ENCODE measurements around the gene SPATA2.
"Not testable (repeated sequence)": the region's sequence is repeated elsewhere in the genome, so short reads cannot be mapped to it uniquely, and the experiment has no call there.

Gene SPATA2

GRCh38 chr20:49915380-49916145 is at the start of gene SPATA2:
Gene SPATA2 (minus strand): TSS chr20:49915529. CDS start chr20:49908490, 7,039 bp downstream.
- DNase-seq = peak; percentile 91 to 94

DNA sequence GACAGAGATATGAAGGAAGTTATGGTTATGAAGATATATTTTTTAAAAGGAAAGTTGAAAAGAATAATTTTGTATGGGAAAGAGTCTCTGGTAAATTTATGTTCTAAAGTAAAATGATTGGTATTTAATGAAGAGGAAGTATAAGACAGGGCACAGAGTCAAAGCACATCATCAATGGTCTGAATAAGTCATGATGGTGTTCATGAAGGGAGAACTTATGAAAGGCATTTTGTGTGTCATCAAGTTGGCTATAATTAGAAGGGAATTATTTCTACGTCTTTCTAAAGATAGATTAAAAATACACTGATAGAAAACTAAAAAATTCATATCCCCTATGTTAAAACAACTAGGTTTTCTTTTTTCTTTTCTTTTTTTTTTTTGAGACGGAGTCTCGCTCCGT is 46.1 kb upstream of the SPATA2 start:
- no peak for DNase-seq

DNA sequence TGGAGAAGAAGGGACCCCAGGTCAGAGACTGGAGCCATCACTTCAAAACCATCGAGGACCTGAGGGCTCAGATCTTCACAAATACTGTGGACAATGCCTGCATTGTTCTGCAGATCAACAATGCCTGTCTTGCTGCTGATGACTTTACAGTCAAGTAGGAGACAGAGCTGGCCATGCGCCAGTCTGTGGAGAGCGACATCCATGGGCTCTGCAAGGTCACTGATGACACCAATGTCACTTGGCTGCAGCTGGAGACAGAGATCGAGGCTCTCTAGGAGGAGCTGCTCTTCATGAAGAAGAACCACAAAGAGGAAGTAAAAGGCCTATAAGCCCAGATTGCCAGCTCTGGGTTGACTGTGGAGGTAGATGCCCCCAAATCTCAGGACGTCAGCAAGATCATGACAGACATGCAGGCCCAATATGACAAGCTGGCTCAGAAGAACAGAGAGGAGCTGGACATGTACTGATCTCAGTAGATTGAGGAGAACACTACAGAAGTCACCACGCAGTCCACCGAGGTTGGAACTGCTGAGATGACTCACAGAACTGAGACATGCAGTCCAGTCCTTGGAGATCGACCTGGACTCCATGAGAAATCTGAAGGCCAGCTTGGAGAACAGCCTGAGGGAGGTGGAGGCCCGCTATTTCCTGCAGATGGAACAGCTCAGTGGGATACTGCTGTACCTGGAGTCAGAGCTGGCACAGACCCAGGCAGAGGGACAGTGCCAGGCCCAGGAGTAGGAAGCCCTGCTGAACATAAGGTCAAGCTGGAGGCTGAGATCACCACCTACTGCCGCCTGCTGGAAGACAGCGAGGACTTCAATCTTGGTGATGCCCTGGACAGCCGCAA is 42.0 kb upstream of the SPATA2 start:
- not testable (repeated sequence) for DNase-seq

- no peak for DNase-seq
Observed at GRCh38 chr20:49956689-49957088, 41.4 kb upstream of the SPATA2 start.

GRCh38 chr20:49955830-49956396 is 40.6 kb upstream of the SPATA2 start:
- DNase-seq = not testable (repeated sequence)

DNA sequence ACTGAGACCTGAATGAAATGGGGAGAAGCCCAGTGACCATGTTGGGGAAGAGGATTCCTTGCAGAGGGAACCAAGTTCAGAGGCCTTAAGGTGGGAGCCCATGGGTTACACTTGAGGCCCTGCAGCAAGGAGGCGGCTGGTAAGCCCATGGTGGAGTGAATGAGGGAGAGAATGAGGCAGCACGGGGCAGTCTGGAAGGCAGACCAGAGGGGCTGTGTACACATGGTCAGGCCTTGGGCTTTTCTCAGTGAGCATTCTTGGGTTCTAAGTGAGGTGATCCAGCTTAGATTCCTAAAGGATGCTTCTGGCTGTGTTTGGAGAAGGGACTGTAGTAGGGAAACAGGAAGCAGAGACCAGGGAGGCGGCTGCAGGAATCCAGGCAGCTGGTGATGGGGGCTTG is 39.8 kb upstream of the SPATA2 start:
- DNase-seq = no peak

DNA sequence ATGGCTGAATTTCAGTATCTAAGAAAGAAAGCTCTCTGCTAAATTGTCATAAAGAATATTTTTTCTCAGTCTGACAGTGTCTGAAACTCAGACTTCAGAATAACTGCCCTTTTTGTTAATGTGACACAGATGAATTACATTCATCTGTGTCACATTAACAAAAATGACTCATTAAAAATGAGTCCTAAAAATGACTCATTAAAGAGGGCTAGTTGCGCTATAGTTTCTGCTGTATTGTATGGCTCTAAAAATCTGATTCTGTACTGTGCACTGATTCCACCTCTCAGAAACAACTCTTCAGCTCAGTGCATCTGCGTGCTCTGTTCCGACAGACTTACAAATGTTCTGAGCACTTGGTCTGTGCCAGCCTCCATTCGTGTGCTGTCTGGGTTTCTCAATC is 35.8 kb upstream of the SPATA2 start:
- no peak for DNase-seq

- DNase-seq = no peak
Observed at GRCh38 chr20:49948809-49949507, 33.6 kb upstream of the SPATA2 start.

DNA sequence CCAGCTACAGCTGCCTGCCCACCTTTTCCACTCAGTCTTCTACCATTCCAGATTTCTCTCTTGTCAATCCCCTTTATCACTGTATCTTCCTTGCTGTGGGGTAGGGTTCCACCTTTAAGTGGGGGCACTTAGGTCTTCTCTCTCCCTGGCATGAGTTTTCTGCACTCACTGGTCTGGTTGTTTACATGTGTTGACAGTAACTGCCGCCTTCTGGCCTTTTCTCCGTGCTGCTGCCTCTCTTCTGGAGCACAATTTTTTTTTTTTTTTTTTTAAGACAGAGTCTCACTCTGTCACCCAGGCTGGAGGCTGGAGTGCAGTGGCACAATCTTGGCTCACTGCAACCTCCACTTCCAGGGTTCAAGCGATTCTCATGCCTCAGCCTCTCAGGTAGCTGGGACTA is 32.8 kb upstream of the SPATA2 start:
- DNase-seq = no peak

DNA sequence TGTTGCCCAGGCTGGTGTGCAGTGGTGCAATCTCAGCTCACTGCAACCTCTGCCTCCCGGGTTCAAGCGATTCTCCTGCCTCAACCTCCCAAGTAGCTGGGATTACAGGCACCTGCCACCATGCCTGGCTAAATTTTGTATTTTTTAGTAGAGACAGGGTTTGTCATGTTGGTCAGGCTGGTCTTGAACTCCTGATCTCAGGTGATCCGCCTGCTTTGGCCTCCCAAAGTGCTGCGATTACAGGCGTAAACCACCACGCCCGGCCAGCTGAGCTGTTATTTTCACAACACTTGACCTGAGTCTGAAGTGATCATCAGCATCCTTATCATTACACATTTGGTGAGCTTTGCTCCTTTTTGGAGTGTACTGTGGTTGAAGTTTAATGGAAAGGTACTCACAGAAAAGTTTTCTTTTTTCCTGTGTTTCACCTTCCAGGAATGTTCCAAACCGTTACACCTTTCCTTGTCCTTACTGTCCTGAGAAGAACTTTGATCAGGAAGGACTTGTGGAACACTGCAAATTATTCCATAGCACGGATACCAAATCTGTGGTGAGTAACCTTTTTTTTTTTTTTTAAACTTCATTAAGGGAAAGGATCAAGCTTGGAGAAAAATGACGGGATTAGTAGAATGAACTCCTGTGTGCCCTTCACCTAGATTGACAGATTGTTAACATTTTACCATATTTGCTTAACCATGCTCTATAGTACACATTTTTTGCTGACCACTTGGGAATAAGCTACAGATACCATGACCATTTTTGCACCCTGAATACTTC is 30.6 kb upstream of the SPATA2 start:
- DNase-seq = no peak

DNA sequence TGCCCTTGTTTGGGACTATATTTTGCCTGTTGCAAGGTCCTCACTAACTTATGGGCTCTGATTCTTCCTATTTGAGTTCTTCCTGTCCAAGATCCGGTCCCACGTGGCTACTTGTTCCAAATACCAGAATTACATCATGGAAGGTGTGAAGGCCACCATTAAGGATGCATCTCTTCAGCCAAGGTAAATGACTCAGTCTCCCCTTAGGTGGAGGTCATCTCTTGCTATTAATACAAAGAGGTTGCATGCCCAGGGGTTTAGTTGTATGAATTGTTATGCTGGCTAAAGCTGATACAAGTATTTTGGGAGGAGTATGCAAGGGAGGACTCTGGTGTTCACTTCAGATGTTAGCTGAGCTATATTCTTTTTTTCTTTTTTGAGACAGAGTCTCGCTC is 30.0 kb upstream of the SPATA2 start:
- no peak for DNase-seq

- no peak for DNase-seq
Observed at GRCh38 chr20:49942942-49943341, 27.6 kb upstream of the SPATA2 start.

DNA sequence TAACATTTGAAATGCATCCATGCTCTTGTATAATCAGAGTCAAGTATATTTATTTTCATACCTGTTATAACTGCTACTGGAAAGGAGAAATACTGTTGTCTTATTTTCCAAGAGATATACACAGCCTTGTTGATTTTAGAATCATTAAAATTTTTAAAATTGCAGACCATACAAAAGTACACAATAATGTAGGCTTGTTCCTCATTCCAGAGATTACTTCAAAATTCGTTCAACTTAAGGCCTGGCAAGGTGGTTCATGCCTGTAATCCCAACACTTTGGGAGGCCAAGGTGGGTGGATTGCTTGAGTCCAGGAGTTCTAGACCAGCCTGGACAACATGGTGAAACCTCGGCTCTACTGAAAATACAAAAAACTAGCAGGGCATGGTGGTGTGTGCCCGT is 27.0 kb upstream of the SPATA2 start:
- DNase-seq = no peak

DNA sequence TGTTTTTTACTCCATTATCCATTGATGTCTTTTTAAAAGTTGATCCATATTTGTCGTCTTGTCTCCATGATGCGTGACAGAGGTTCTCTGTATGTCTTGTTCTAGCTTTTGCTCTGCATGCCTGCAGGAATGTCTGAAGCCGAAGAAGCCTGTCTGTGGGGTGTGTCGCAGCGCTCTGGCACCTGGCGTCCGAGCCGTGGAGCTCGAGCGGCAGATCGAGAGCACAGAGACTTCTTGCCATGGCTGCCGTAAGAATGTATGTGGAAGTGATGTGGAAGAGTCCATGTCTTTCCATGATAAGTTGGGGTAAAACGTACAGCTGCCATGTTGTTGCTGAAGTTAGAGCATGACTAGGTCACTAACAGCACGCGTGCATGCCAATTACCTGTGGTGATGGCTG is 26.1 kb upstream of the SPATA2 start:
- no peak for DNase-seq

DNA sequence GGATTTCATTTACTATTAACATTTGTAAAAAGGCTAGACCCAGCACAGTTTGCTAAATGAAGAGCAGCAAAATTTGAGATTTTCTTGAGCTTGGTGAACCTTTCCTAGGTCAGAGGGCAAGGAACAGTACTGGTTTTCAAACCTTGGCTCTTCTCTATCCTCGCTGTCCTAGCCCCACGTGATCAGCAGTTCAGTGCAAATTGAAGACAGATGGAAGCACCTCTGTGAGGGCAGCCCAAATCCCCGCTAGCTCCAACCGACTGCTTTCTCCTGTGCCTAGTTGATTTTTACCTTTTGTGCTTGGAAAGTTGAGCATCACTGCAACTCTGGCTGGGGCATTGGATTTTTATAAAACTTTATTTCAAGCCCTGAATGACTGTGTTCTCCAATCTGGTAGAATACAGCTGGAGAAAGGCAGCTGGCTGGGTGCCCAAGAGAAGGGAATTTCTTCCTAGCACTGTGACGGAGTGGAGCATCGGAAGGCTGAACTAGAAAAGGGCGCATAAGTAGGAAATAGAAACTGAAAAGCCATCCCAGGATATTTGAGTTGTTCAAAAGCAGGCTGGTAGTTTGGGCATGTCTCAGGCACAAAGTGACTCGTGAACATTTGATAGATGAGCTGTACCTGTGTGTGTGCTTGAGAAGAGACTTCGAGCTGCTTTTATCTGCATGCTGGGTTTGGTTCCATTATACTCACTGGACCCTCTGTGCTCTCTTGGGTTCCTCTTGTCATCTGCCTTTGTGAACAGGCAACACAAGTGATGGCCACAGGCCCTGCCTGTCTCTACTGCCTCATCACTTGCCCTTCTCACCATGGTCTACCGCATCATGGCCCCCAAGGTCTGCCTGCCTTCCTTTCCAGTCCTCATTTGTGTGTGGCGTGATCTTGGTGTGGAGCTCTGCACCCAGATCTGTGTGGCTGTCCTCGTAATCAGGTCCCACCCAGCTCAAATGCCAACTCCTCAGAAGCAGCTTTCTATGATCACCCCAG is 23.1 kb upstream of the SPATA2 start:
- DNase-seq = no peak

DNA sequence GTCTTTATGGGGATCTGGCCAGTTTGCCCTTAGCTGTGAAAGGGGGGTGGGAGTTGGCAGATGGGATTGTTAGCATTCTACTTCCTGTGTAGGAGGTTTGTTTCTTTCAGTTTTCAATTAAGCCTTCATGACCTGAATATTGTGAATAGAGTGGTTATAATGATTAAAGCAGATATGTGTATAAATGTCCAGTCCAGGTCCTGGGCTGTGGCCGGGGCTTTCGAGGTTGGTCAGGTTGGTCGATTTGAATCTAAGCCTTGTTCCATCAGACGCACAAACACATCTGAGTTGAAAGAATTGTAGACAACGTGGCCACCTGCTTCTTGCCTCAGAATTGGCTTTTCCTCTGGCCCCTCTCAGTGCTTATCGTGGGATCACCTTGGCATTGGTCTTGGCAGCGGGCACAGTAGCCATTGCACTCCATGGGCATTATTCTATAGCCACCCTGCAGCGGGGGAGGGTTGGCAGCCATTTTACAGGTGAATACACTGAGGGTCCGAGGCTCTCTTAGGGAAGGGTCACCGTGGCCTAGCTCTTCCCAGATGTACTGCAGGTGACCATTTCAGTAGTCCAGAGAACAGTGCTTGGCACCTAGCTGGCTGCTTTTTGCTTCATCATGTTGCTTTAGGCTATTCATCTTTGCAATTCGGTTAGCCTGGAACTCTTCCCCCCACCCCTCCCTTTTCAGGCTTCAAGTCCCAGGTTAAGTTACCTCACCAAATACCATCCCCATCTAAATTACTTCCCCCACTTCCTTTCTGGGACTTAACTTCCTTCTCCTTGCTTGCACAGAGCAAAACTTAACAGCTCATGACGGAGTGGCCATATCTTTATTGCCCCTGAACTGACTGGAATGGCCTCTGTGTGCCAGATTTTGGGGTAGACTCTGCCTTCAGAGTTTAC is 21.9 kb upstream of the SPATA2 start:
- DNase-seq = peak in 1 of 2 donors; percentile 7

GRCh38 chr20:49936153-49937026 is 21.1 kb upstream of the SPATA2 start, which contains the start of gene RNF114:
Gene RNF114 (plus strand): TSS chr20:49936397. CDS start chr20:49936413, 16 bp downstream.
- peak; percentile 91 to 93 for DNase-seq

DNA sequence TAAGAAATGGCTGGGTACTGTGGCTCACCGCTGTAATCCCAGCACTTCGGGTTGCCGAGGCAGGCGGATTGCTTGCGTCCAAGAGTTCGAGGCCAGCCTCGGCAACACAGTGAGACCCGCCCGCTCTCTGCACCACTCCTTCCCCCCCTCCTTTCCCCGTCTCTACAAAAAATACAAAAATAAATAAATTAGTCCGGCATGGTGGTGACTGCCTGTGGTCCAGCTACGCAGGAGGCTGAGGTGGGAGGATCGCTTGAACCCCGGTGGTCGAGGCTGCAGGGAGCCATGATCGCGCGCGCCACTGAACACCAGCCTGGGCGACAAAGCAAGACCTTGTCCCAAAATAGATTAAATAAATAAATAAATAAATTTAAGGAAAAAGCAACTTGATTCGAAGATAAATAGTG is 20.4 kb upstream of the SPATA2 start:
- DNase-seq = no peak

DNA sequence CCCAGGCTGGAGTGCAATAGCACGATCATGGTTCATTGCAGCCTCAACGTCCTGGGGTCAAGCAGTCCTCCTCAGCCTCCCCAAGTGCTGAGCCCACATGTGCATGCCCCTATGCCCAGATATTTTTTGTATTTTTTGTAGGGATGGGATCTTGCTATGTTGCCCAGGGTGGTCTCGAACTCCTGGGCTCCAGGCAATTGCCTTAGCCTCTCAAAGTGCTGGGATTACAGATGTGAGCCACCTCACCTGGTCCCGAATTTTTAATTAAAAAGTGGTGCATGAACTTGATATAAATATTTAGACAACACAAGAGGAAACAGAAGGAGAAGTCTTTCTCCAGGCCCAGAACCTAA is 13.8 kb upstream of the SPATA2 start:
- DNase-seq = no peak

Data from activated CD4-positive, alpha-beta T cell treated with anti-CD3 and anti-CD28 coated beads for 4 hours (primary cell).